NCI-H146 (cell line): Measurements from ENCODE around the gene BLM.
"Not testable (repeated sequence)": the region's sequence is repeated elsewhere in the genome, so short reads cannot be mapped to it uniquely, and the experiment has no call there.

Experiments
- DNase-seq: peaks from one replicate; lab custom pipeline; 2025; lab: John Stamatoyannopoulos, UW

Gene BLM

GRCh38 chr15:90716976-90717821 lies at the start of gene BLM:
Gene BLM (plus strand): TSS chr15:90717346. CDS start chr15:90747393, 30,047 bp downstream.
- DNase-seq, result peak; percentile 96

GRCh38 chr15:90667755-90668345 lies 49.3 kb upstream of the BLM start:
- not testable (repeated sequence) for DNase-seq

- not testable (repeated sequence) for DNase-seq
These were observed 46.5 kb upstream of the BLM start for GRCh38 chr15:90670631-90671030.

- no peak for DNase-seq
These were observed 45.9 kb upstream of the BLM start for GRCh38 chr15:90671216-90671615.

- not testable (repeated sequence) for DNase-seq
These were observed 43.8 kb upstream of the BLM start for GRCh38 chr15:90673357-90673756.

GRCh38 chr15:90674476-90674875 lies 42.7 kb upstream of the BLM start:
- no peak for DNase-seq

- DNase-seq, result no peak
These were observed 41.7 kb upstream of the BLM start for GRCh38 chr15:90675464-90675863.

- no peak for DNase-seq
These were observed 39.0 kb upstream of the BLM start for GRCh38 chr15:90677807-90678790.

- no peak for DNase-seq
These were observed 37.2 kb upstream of the BLM start for GRCh38 chr15:90679959-90680358.

GRCh38 chr15:90680371-90680935 lies 36.7 kb upstream of the BLM start:
- DNase-seq, result no peak

- no peak for DNase-seq
These were observed 36.1 kb upstream of the BLM start for GRCh38 chr15:90681056-90681455.

- DNase-seq, result no peak
These were observed 35.7 kb upstream of the BLM start for GRCh38 chr15:90681480-90681879.

- no peak for DNase-seq
These were observed 33.8 kb upstream of the BLM start for GRCh38 chr15:90683371-90683770.

- DNase-seq, result no peak
These were observed 33.3 kb upstream of the BLM start for GRCh38 chr15:90683876-90684275.

- DNase-seq, result no peak
These were observed 32.9 kb upstream of the BLM start for GRCh38 chr15:90684281-90684680.

GRCh38 chr15:90685591-90686434 lies 31.3 kb upstream of the BLM start:
- no peak for DNase-seq

GRCh38 chr15:90686435-90687218 lies 30.5 kb upstream of the BLM start:
- DNase-seq, result no peak

- DNase-seq, result not testable (repeated sequence)
These were observed 27.7 kb upstream of the BLM start for GRCh38 chr15:90689326-90689961.

GRCh38 chr15:90690585-90690984 lies 26.6 kb upstream of the BLM start:
- DNase-seq, result no peak

- DNase-seq, result no peak
These were observed 25.8 kb upstream of the BLM start for GRCh38 chr15:90691369-90691768.
